GM21717 (cell line): Measurements from ENCODE around the gene MPIG6B.

Source experiments
- ATAC-seq: cut with Tn5 transposase; IDR thresholded peaks from one replicate; pipeline ENCODE4 v1.9.1; 2021; ENCODE audit warnings: mild to moderate bottlenecking, moderate library complexity; ENCODE audit not compliant: unreplicated experiment

The MPIG6B gene

GRCh38 chr6:31736768-31737314 lies 13.7 kb downstream of the MPIG6B start:
- no peak for ATAC-seq

- no peak for ATAC-seq
Observed at GRCh38 chr6:31737315-31737990, 14.3 kb downstream of the MPIG6B start.

- no peak for ATAC-seq
Observed at GRCh38 chr6:31737991-31738979, 15.1 kb downstream of the MPIG6B start.

GRCh38 chr6:31739639-31740396 lies 16.6 kb downstream of the MPIG6B start, which contains the start of gene MSH5:
Gene MSH5, plus strand, starts transcription at chr6:31740005. Its CDS starts 462 bp downstream, at chr6:31740467.
- peak; percentile 55 for ATAC-seq

GRCh38 chr6:31740397-31741223 lies 17.4 kb downstream of the MPIG6B start:
- ATAC-seq: peak; percentile 4

- no peak for ATAC-seq
Observed at GRCh38 chr6:31741815-31742214, 18.6 kb downstream of the MPIG6B start.

GRCh38 chr6:31742894-31743293 lies 19.7 kb downstream of the MPIG6B start:
- ATAC-seq: no peak

- no peak for ATAC-seq
Observed at GRCh38 chr6:31744422-31744821, 21.2 kb downstream of the MPIG6B start.

GRCh38 chr6:31749301-31750036 lies 26.3 kb downstream of the MPIG6B start:
- no peak for ATAC-seq

- no peak for ATAC-seq
Observed at GRCh38 chr6:31750411-31751022, 27.3 kb downstream of the MPIG6B start.

- no peak for ATAC-seq
Observed at GRCh38 chr6:31752739-31753319, 29.7 kb downstream of the MPIG6B start.

- no peak for ATAC-seq
Observed at GRCh38 chr6:31758281-31758680, 35.1 kb downstream of the MPIG6B start.

- ATAC-seq: no peak
Observed at GRCh38 chr6:31760790-31761189, 37.6 kb downstream of the MPIG6B start.

- ATAC-seq: no peak
Observed at GRCh38 chr6:31761343-31761742, 38.2 kb downstream of the MPIG6B start.

GRCh38 chr6:31762356-31762755 lies 39.2 kb downstream of the MPIG6B start, which contains the start of gene SAPCD1:
Gene SAPCD1, plus strand, starts transcription at chr6:31762656. Its CDS starts 399 bp downstream, at chr6:31763055.
- no peak for ATAC-seq

GRCh38 chr6:31762878-31763618 lies 39.9 kb downstream of the MPIG6B start:
- no peak for ATAC-seq

GRCh38 chr6:31763619-31763940 lies 40.4 kb downstream of the MPIG6B start:
- no peak for ATAC-seq

GRCh38 chr6:31764198-31764597 lies 41.0 kb downstream of the MPIG6B start:
- no peak for ATAC-seq
